ENCODE data around the gene FXYD6. TPM values are rescaled to one million over a fixed set of nuclear protein-coding genes. Genes with fewer than 3 reads are reported as not detected.

FXYD6 gene
- polyA plus RNA-seq, 1 of the 3 experiments (the other 2 are of a cell fraction) = 1.4 TPM

- ChIA-PET CTCF (interaction anchor here (0.7 to 17.3 kb wide), 3 partner anchors 31 to 99 kb away, joined by 3 to 438 read pairs (median 5); no protein-coding TSS in a partner anchor), POLR2A (no interaction called here)
- no peak overlapping the region for H3K4me3 ChIP-seq (ENCODE audit: low read depth in 2 of 2, low read length in 1 of 2)
- TF ChIP-seq GABPA (IDR thresholded peaks at IDR 0.05; ENCODE audit: low read depth) (no peak), RXRA (IDR thresholded peaks at IDR 0.05; ENCODE audit: borderline replicate concordance, low read depth) (no peak), FOSL2 (IDR thresholded peaks at IDR 0.05; ENCODE audit: borderline replicate concordance, low read depth) (no peak), MEF2A (IDR thresholded peaks at IDR 0.05; ENCODE audit: borderline replicate concordance, low read depth) (no peak), REST (IDR thresholded peaks at IDR 0.05; ENCODE audit: low read depth, low read length) (no peak), FOXJ3 (CRISPR knock-in tag; IDR thresholded peaks at IDR 0.05) (no peak), PBX3 (IDR thresholded peaks at IDR 0.05) (no peak), TAF1 (IDR thresholded peaks at IDR 0.05; ENCODE audit: borderline replicate concordance, low read depth, low read length) (no peak), NFIC (IDR thresholded peaks at IDR 0.05; ENCODE audit: borderline replicate concordance) (no peak), POLR2AphosphoS5 (IDR thresholded peaks at IDR 0.05; ENCODE audit: low read depth, low read length) (no peak), SIN3A (IDR thresholded peaks at IDR 0.05; ENCODE audit: borderline replicate concordance, low read depth, low read length) (no peak), ELF1 (IDR thresholded peaks at IDR 0.05) (no peak)
- no peaks in the 10 kb centered on the region for H3K36me3 ChIP-seq (replicated peaks in 1 of 2; ENCODE audit: control insufficient read depth in 1 of 2, insufficient read depth in 2 of 2, low read length in 1 of 2)
- no peaks in the 10 kb centered on the region for H3K4me1 ChIP-seq (ENCODE audit: control insufficient read depth in 1 of 2, insufficient read depth in 2 of 2, low read depth in 1 of 2, low read length in 1 of 2)
- H3K9me2 ChIP-seq = no peaks in the 10 kb centered on the region
- H2AFZ ChIP-seq (ENCODE audit: low read depth) = no peak overlapping the region
- H3K79me2 ChIP-seq (ENCODE audit: insufficient read depth) = no peaks in the 10 kb centered on the region
- no peak overlapping the region for H3K27ac ChIP-seq (ENCODE audit: low read depth in 2 of 2, low read length in 1 of 2)
- no peaks in the 10 kb centered on the region for H4K20me1 ChIP-seq (ENCODE audit: insufficient read depth)
- H3K9ac ChIP-seq = no peak overlapping the region
- H3K27me3 ChIP-seq (ENCODE audit: insufficient read depth) = no peaks in the 10 kb centered on the region; the same call in 1 of the 2 replicates
- no peak for DNase-seq
- 69% methylated on average over 6 of the region's 6 CpGs for WGBS (ENCODE audit: low lambda C conversion rate)
- H3F3A ChIP-seq (replicated peaks; ENCODE audit: insufficient read depth) = no peaks in the 10 kb centered on the region
- no peak overlapping the region for H3K4me2 ChIP-seq
- H3K9me3 ChIP-seq = 0 out of 2 replicates have a peak, but pooled peaks cover 4% of the 10 kb centered on the region
These were observed 26.6 kb downstream of the FXYD6 start for GRCh38 chr11:117849781-117850414.
